ENCODE data around the gene EPB41.

The EPB41 gene

GRCh38 chr1:28981210-28981609 lies 66.8 kb downstream of the EPB41 start:
- ChIA-PET POLR2A (no interaction called here), CTCF (no interaction called here)
- DNase-seq (ENCODE audit: extremely low spot score), result no peak
- no peak for TF ChIP-seq L3MBTL2 (conservative IDR thresholded peaks at IDR 0.05)
- TF ChIP-seq FOXM1 (IDR thresholded peaks at IDR 0.05; ENCODE audit: borderline replicate concordance), result no peak
- TF ChIP-seq SP1 (IDR thresholded peaks at IDR 0.05), result no peak
- TF ChIP-seq HDGF (IDR thresholded peaks at IDR 0.05; ENCODE audit: borderline replicate concordance), result no peak
- no peak for TF ChIP-seq FOXK2 (IDR thresholded peaks at IDR 0.05)
- TF ChIP-seq ELF4 (IDR thresholded peaks at IDR 0.05), result no peak
- TF ChIP-seq TARDBP (IDR thresholded peaks at IDR 0.05), result no peak
- no peak for TF ChIP-seq ZNF384 (IDR thresholded peaks at IDR 0.05)
- TF ChIP-seq BHLHE40 (IDR thresholded peaks at IDR 0.05; ENCODE audit: borderline replicate concordance), result no peak

GRCh38 chr1:28982198-28982597 lies 67.8 kb downstream of the EPB41 start:
- TF ChIP-seq PKNOX1 (IDR thresholded peaks at IDR 0.05), result no peak
- TF ChIP-seq L3MBTL2 (conservative IDR thresholded peaks at IDR 0.05), result no peak
- TF ChIP-seq HDGF (IDR thresholded peaks at IDR 0.05; ENCODE audit: borderline replicate concordance), result no peak
- no peak for DNase-seq (ENCODE audit: extremely low spot score)
- CTCF ChIA-PET, result no interaction called here
- POLR2A ChIA-PET, result no interaction called here

GRCh38 chr1:28983091-28983490 lies 68.7 kb downstream of the EPB41 start:
- DNase-seq (ENCODE audit: extremely low spot score), result no peak
- CTCF ChIA-PET, result no interaction called here
- TF ChIP-seq CTBP1 (IDR thresholded peaks at IDR 0.05; ENCODE audit: borderline replicate concordance) (no peak), LEF1 (IDR thresholded peaks at IDR 0.05; ENCODE audit: borderline replicate concordance) (no peak), FOXM1 (IDR thresholded peaks at IDR 0.05; ENCODE audit: borderline replicate concordance) (no peak), SUZ12 (IDR thresholded peaks at IDR 0.05) (no peak), L3MBTL2 (conservative IDR thresholded peaks at IDR 0.05) (no peak), PKNOX1 (IDR thresholded peaks at IDR 0.05) (no peak), SP1 (IDR thresholded peaks at IDR 0.05) (no peak), ELF4 (IDR thresholded peaks at IDR 0.05) (no peak), NFRKB (IDR thresholded peaks at IDR 0.05) (no peak), FOXA1 (IDR thresholded peaks at IDR 0.05) (no peak), ZNF384 (IDR thresholded peaks at IDR 0.05) (no peak), FOXK2 (IDR thresholded peaks at IDR 0.05) (no peak), BHLHE40 (IDR thresholded peaks at IDR 0.05; ENCODE audit: borderline replicate concordance) (no peak), TARDBP (IDR thresholded peaks at IDR 0.05) (no peak), ARNT (IDR thresholded peaks at IDR 0.05) (no peak), HDGF (IDR thresholded peaks at IDR 0.05; ENCODE audit: borderline replicate concordance) (no peak)
- POLR2A ChIA-PET, result no interaction called here

- DNase-seq (ENCODE audit: extremely low spot score), result no peak
- ChIA-PET CTCF (no interaction called here), POLR2A (no interaction called here)
- TF ChIP-seq ZNF384 (IDR thresholded peaks at IDR 0.05) (no peak), ELF4 (IDR thresholded peaks at IDR 0.05) (no peak), FOXM1 (IDR thresholded peaks at IDR 0.05; ENCODE audit: borderline replicate concordance) (no peak), FOXA1 (IDR thresholded peaks at IDR 0.05) (no peak), HDGF (IDR thresholded peaks at IDR 0.05; ENCODE audit: borderline replicate concordance) (no peak), L3MBTL2 (conservative IDR thresholded peaks at IDR 0.05) (no peak), TARDBP (IDR thresholded peaks at IDR 0.05) (no peak), NFRKB (IDR thresholded peaks at IDR 0.05) (no peak), BHLHE40 (IDR thresholded peaks at IDR 0.05; ENCODE audit: borderline replicate concordance) (no peak), FOXK2 (IDR thresholded peaks at IDR 0.05) (no peak), ARNT (IDR thresholded peaks at IDR 0.05) (no peak)
Observed at GRCh38 chr1:28983509-28984310, 69.3 kb downstream of the EPB41 start.

GRCh38 chr1:28984311-28984684 lies 69.9 kb downstream of the EPB41 start:
- CTCF ChIA-PET, result no interaction called here
- POLR2A ChIA-PET, result no interaction called here
- DNase-seq (ENCODE audit: extremely low spot score), result no peak
- TF ChIP-seq ARNT (IDR thresholded peaks at IDR 0.05) (no peak), PKNOX1 (IDR thresholded peaks at IDR 0.05) (no peak), L3MBTL2 (conservative IDR thresholded peaks at IDR 0.05) (no peak)

GRCh38 chr1:28985427-28985826 lies 71.1 kb downstream of the EPB41 start:
- CTCF ChIA-PET, result no interaction called here
- DNase-seq (ENCODE audit: extremely low spot score), result no peak
- POLR2A ChIA-PET, result no interaction called here
- TF ChIP-seq L3MBTL2 (conservative IDR thresholded peaks at IDR 0.05) (no peak), CTBP1 (IDR thresholded peaks at IDR 0.05; ENCODE audit: borderline replicate concordance) (no peak), ARNT (IDR thresholded peaks at IDR 0.05) (no peak)

- TF ChIP-seq FOXK2 (IDR thresholded peaks at IDR 0.05) (no peak), TARDBP (IDR thresholded peaks at IDR 0.05) (no peak), SUZ12 (IDR thresholded peaks at IDR 0.05) (no peak), L3MBTL2 (conservative IDR thresholded peaks at IDR 0.05) (no peak), SP1 (IDR thresholded peaks at IDR 0.05) (no peak), ARNT (IDR thresholded peaks at IDR 0.05) (no peak), CTBP1 (IDR thresholded peaks at IDR 0.05; ENCODE audit: borderline replicate concordance) (no peak), LEF1 (IDR thresholded peaks at IDR 0.05; ENCODE audit: borderline replicate concordance) (no peak), BHLHE40 (IDR thresholded peaks at IDR 0.05; ENCODE audit: borderline replicate concordance) (no peak), ELF4 (IDR thresholded peaks at IDR 0.05) (no peak), PKNOX1 (IDR thresholded peaks at IDR 0.05) (no peak), FOXM1 (IDR thresholded peaks at IDR 0.05; ENCODE audit: borderline replicate concordance) (no peak), ZNF384 (IDR thresholded peaks at IDR 0.05) (no peak), FOXA1 (IDR thresholded peaks at IDR 0.05) (no peak), HDGF (IDR thresholded peaks at IDR 0.05; ENCODE audit: borderline replicate concordance) (no peak), NFRKB (IDR thresholded peaks at IDR 0.05) (no peak)
- ChIA-PET POLR2A (no interaction called here), CTCF (no interaction called here)
- DNase-seq (ENCODE audit: extremely low spot score), result no peak
Observed at GRCh38 chr1:28986306-28986910, 72.0 kb downstream of the EPB41 start.
